Left ventricle myocardium inferior (tissue), 1 donor: ENCODE measurements around the gene AFAP1. TPM values are rescaled to one million over a fixed set of nuclear protein-coding genes. Genes with fewer than 3 reads are reported as not detected.
A peak's percentile ranks its signal among the peaks of the same experiment; 100 is the strongest.
"Not testable (repeated sequence)": the region's sequence is repeated elsewhere in the genome, so short reads cannot be mapped to it uniquely, and the experiment has no call there.

Source experiments
- DNase-seq: peaks from one replicate; pipeline ENCODE4 v3.0.0-alpha.2; 2020
- H3K27ac ChIP-seq: fragments of 200-600 bp; replicated peaks from 2 replicates; pipeline ENCODE4 v1.8.0; 2021
- H3K27me3 ChIP-seq: fragments of 200-600 bp; 2 replicates; pipeline ENCODE4 v1.8.0; 2021; ENCODE audit warnings: low read depth
- H3K36me3 ChIP-seq: fragments of 200-600 bp; 2 replicates; pipeline ENCODE4 v1.8.0; 2021
- H3K4me1 ChIP-seq: fragments of 200-600 bp; 2 replicates; pipeline ENCODE4 v1.8.0; 2021
- H3K4me3 ChIP-seq: fragments of 200-600 bp; 2 replicates; pipeline ENCODE4 v1.8.0; 2021; ENCODE audit warnings: mild to moderate bottlenecking, moderate library complexity
- H3K9me3 ChIP-seq: fragments of 200-600 bp; replicated peaks from 2 replicates; pipeline ENCODE4 v1.8.0; 2021
- intact Hi-C: fragments of 100-400 bp; cut with micrococcal nuclease; formaldehyde crosslinking; loops from one replicate; pipeline ENCODE4 v1.11.0; 2022
- total RNA-seq: library from RNA; stranded (reverse); fragmentation: NEBNext Ultra II Directional; extraction: Animal tissue kit (Norgen Biotek cat#: 25700); gene quantifications from one replicate; pipeline ENCODE4 v1.2.1, GENCODE V29; 2021
- TF ChIP-seq, protein P1 (sequence below): fragments of 200-600 bp; IDR thresholded peaks from 2 replicates; pipeline ENCODE4 v1.8.0; 2021; ENCODE audit warnings: antibody characterized with exemption, mild to moderate bottlenecking, borderline replicate concordance
- donor health status: DM: no; HTN: yes; CAD: no; lungs with severe emphysema.

AFAP1 gene
- total RNA-seq, 1 donor from 2014 or later: 6.8 TPM

GRCh38 chr4:7922466-7922865, 17.2 kb downstream of the AFAP1 start:
- Histone ChIP-seq H3K9me3 (no peaks in the 10 kb centered on the region), H3K4me1 (no peaks in the 10 kb centered on the region), H3K4me3 (no peak overlapping the region), H3K27ac (no peak overlapping the region), H3K36me3 (no peaks in the 10 kb centered on the region), H3K27me3 (no peaks in the 10 kb centered on the region)
- DNase-seq: no peak
- TF ChIP-seq, protein P1, sequence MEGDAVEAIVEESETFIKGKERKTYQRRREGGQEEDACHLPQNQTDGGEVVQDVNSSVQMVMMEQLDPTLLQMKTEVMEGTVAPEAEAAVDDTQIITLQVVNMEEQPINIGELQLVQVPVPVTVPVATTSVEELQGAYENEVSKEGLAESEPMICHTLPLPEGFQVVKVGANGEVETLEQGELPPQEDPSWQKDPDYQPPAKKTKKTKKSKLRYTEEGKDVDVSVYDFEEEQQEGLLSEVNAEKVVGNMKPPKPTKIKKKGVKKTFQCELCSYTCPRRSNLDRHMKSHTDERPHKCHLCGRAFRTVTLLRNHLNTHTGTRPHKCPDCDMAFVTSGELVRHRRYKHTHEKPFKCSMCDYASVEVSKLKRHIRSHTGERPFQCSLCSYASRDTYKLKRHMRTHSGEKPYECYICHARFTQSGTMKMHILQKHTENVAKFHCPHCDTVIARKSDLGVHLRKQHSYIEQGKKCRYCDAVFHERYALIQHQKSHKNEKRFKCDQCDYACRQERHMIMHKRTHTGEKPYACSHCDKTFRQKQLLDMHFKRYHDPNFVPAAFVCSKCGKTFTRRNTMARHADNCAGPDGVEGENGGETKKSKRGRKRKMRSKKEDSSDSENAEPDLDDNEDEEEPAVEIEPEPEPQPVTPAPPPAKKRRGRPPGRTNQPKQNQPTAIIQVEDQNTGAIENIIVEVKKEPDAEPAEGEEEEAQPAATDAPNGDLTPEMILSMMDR: no peak
- intact Hi-C loops: no loop called here

DNA sequence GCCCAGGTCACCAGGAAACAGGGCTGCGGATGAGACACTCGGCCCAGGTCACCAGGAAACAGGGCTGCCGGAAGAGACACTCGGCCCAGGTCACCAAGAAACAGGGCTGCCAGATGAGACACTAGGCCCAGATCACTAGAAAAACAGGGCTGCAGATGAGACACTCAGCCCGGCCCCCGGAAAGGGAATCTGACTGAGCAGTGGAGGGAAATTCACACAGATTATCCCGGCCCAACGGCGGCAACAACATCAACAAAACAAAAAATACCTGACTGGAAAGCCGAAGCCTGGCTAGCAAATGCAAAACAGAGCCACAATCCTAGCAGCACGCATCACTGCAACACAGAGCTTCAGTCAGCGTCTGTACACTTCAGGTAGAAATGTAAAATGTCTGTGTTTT, 20.7 kb downstream of the AFAP1 start:
- TF ChIP-seq, protein P1: no peak
- Histone ChIP-seq H3K27ac (peak overlapping the region; percentile 11), H3K9me3 (no peaks in the 10 kb centered on the region), H3K4me3 (no peak overlapping the region), H3K36me3 (no peaks in the 10 kb centered on the region), H3K27me3 (peaks cover 4% of the 10 kb centered on the region), H3K4me1 (no peaks in the 10 kb centered on the region)
- no peak for DNase-seq
- intact Hi-C loops: no loop called here

- intact Hi-C loops, H3K4me3 ChIP-seq, H3K27ac ChIP-seq, DNase-seq, H3K27me3 ChIP-seq, H3K9me3 ChIP-seq, H3K4me1 ChIP-seq, H3K36me3 ChIP-seq: not testable (repeated sequence)
Measured at GRCh38 chr4:7918187-7918586, 21.5 kb downstream of the AFAP1 start.

- no peak overlapping the region for H3K4me3 ChIP-seq
- H3K9me3 ChIP-seq: no peaks in the 10 kb centered on the region
- no peaks in the 10 kb centered on the region for H3K4me1 ChIP-seq
- TF ChIP-seq, protein P1: no peak
- H3K27ac ChIP-seq: no peak overlapping the region
- H3K36me3 ChIP-seq: no peaks in the 10 kb centered on the region
- DNase-seq: no peak
- H3K27me3 ChIP-seq: peaks cover 4% of the 10 kb centered on the region
- intact Hi-C loops: no loop called here
Measured at GRCh38 chr4:7917669-7918068, 22.0 kb downstream of the AFAP1 start.

- intact Hi-C loops: no loop called here
- no peak for DNase-seq
- Histone ChIP-seq H3K4me1 (peaks cover 9% of the 10 kb centered on the region), H3K27me3 (peaks cover 4% of the 10 kb centered on the region), H3K4me3 (no peak overlapping the region), H3K36me3 (no peaks in the 10 kb centered on the region), H3K9me3 (no peaks in the 10 kb centered on the region), H3K27ac (no peak overlapping the region)
- TF ChIP-seq, protein P1: no peak
Measured at GRCh38 chr4:7915875-7916242, 23.8 kb downstream of the AFAP1 start.

GRCh38 chr4:7912826-7913225, 26.8 kb downstream of the AFAP1 start:
- TF ChIP-seq, protein P1: no peak
- no peak overlapping the region for H3K4me3 ChIP-seq
- peaks cover 4% of the 10 kb centered on the region for H3K27me3 ChIP-seq
- no peak overlapping the region for H3K27ac ChIP-seq
- no peak for DNase-seq
- H3K36me3 ChIP-seq: no peaks in the 10 kb centered on the region
- H3K4me1 ChIP-seq: peaks cover 24% of the 10 kb centered on the region
- no peaks in the 10 kb centered on the region for H3K9me3 ChIP-seq
- intact Hi-C loops: no loop called here
